HepG2 (cell line): ENCODE measurements around the gene PPP1R15B. TPM values are rescaled to one million over a fixed set of nuclear protein-coding genes. Genes with fewer than 3 reads are reported as not detected.

Experiments used
- ATAC-seq: fragments of 200-7000 bp; cut with Tn5 transposase; 3 replicates; pipeline ENCODE4 v1.9.1; 2020; ENCODE audit warnings: mild to moderate bottlenecking, moderate library complexity
- BruUV-seq: library from RNA; stranded (reverse); fragments of 400-500 nt; replicated peaks from 2 replicates; lab custom pipeline; 2021; lab: Mats Ljungman, UMichigan
- CTCF ChIA-PET: fragments of 300-600 bp; formaldehyde crosslinking; extraction: SDS; loops from one replicate; lab custom pipeline; 2021; ENCODE audit warnings: low total read pairs, inconsistent platforms, low intra/inter-chr PET ratio; lab: Yijun Ruan, JAX
- POLR2A ChIA-PET: fragments of 350-600 bp; sonication (Branson Sonifier 250); formaldehyde crosslinking; loops from one replicate; lab custom pipeline; 2020; ENCODE audit warnings: antibody characterized with exemption, inconsistent platforms; lab: Yijun Ruan, JAX
- DNase-seq: peaks from one replicate; pipeline ENCODE4 v3.0.0-alpha.2; 2015; ENCODE audit warnings: low spot score
- FAIRE-seq: peaks from 3 replicates; lab custom pipeline; 2011; peaks lifted over from hg19 to GRCh38; lab: Jason Lieb, UNC
- H2AFZ ChIP-seq: one replicate; pipeline ENCODE4 v1.6.1; 2011; ENCODE audit warnings: low read length, inconsistent platforms
- H3K27ac ChIP-seq: fragments of 300-600 bp; 3 replicates; pipeline ENCODE4 v1.8.0; 2011; ENCODE audit warnings: mixed run types, mild to moderate bottlenecking, mixed read lengths, low read length, inconsistent platforms; ENCODE audit not compliant: insufficient read depth; ENCODE audit errors: extremely low read length
- H3K27me3 ChIP-seq, 2 experiments: fragments of 200-600 bp in 1 of 2; 2 replicates in 1 of 2; 3 replicates in 1 of 2; pipeline versions ENCODE4 v1.6.0 to v1.8.0; 2011; ENCODE audit warnings: low read length in 2 of 2, mild to moderate bottlenecking in 2 of 2, moderate library complexity in 2 of 2, inconsistent platforms in 1 of 2; ENCODE audit not compliant: insufficient read depth in 2 of 2, control insufficient read depth in 1 of 2
- H3K36me3 ChIP-seq, 2 experiments: fragments of 200-600 bp in 1 of 2; replicated peaks in 1 of 2; 2 replicates in 1 of 2; 3 replicates in 1 of 2; pipeline versions ENCODE4 v1.5.1 to v1.8.0; 2011; ENCODE audit warnings: low read length in 2 of 2, inconsistent platforms in 1 of 2; ENCODE audit not compliant: insufficient read depth in 2 of 2, control insufficient read depth in 1 of 2
- H3K4me1 ChIP-seq: 2 replicates; pipeline ENCODE4 v1.5.1; 2012; ENCODE audit warnings: low read length, inconsistent platforms; ENCODE audit not compliant: insufficient read depth
- H3K4me2 ChIP-seq: 2 replicates; pipeline ENCODE4 v1.6.0; 2011; ENCODE audit warnings: low read depth, low read length, inconsistent platforms
- H3K4me3 ChIP-seq, 3 experiments: fragments of 200-600 bp in 1 of 3; sonication (generic), shearing (Covaris generic) in 1 of 3; replicated peaks in 1 of 3; 2 replicates each; pipeline ENCODE4 v1.5.1; 2011 to 2016; ENCODE audit warnings: low read length in 3 of 3, inconsistent platforms in 2 of 3, low read depth in 2 of 3, mild to moderate bottlenecking in 2 of 3, control low read depth in 1 of 3, mixed read lengths in 1 of 3; ENCODE audit not compliant: insufficient read depth in 1 of 3
- H3K79me2 ChIP-seq: one replicate; pipeline ENCODE4 v1.6.1; 2011; ENCODE audit warnings: low read length, inconsistent platforms; ENCODE audit not compliant: insufficient read depth
- H3K9ac ChIP-seq: 2 replicates; pipeline ENCODE4 v1.6.0; 2011; ENCODE audit warnings: mild to moderate bottlenecking, low read depth, low read length, inconsistent platforms; ENCODE audit not compliant: insufficient read depth
- H3K9me3 ChIP-seq: 2 replicates; pipeline ENCODE4 v1.5.1; 2012; ENCODE audit warnings: mild to moderate bottlenecking, low read length
- H4K20me1 ChIP-seq: 2 replicates; pipeline ENCODE4 v1.6.0; 2011; ENCODE audit warnings: inconsistent platforms, mild to moderate bottlenecking, low read length, moderate library complexity; ENCODE audit not compliant: insufficient read depth
- GATA4 ChIP-seq: sonication (generic); IDR thresholded peaks from 2 replicates; pipeline ENCODE4 v1.6.1; 2016; ENCODE audit warnings: antibody characterized with exemption, low read depth, borderline replicate concordance
- GPN1 ChIP-seq: sonication (generic); formaldehyde crosslinking; IDR thresholded peaks from 2 replicates; pipeline ENCODE4 v1.5.1; 2020; ENCODE audit warnings: missing genetic modification reagents, borderline replicate concordance
- IRX3 ChIP-seq: sonication (generic); formaldehyde crosslinking; IDR thresholded peaks from 2 replicates; pipeline ENCODE4 v1.8.1; 2023; ENCODE audit warnings: mild to moderate bottlenecking, low read depth, missing genetic modification reagents, borderline replicate concordance
- KLF9 ChIP-seq: IDR thresholded peaks from 2 replicates; pipeline ENCODE4 v1.6.1; 2016; ENCODE audit warnings: low read depth
- MAF1 ChIP-seq: sonication (generic); formaldehyde crosslinking; IDR thresholded peaks from 2 replicates; pipeline ENCODE4 v1.5.0; 2020; ENCODE audit warnings: missing genetic modification reagents, borderline replicate concordance
- NFE2 ChIP-seq: sonication (generic); formaldehyde crosslinking; IDR thresholded peaks from 2 replicates; pipeline ENCODE4 v1.4.0; 2020; ENCODE audit warnings: missing genetic modification reagents
- PHB2 ChIP-seq: fragments of 450-650 bp; IDR thresholded peaks from 2 replicates; pipeline ENCODE4 v1.6.1; 2018; ENCODE audit not compliant: partially characterized antibody
- POLR2G ChIP-seq: fragments of 200-400 bp; formaldehyde crosslinking; IDR thresholded peaks from 2 replicates; pipeline ENCODE4 v1.6.1; 2018; ENCODE audit warnings: mild to moderate bottlenecking, low read depth, low read length, moderate library complexity
- PPARG ChIP-seq: conservative IDR thresholded peaks from 2 replicates; pipeline ENCODE4 v1.6.1; 2016; ENCODE audit warnings: missing biosample characterization, missing genetic modification reagents
- SPEN ChIP-seq: sonication (generic); formaldehyde crosslinking; IDR thresholded peaks from 2 replicates; pipeline ENCODE4 v1.5.1; 2020; ENCODE audit warnings: low read depth, mild to moderate bottlenecking, missing genetic modification reagents
- ZBTB46 ChIP-seq: sonication (generic); formaldehyde crosslinking; IDR thresholded peaks from 2 replicates; pipeline ENCODE4 v1.4.0; 2020; ENCODE audit warnings: mild to moderate bottlenecking, missing genetic modification reagents, borderline replicate concordance
- ZGPAT ChIP-seq: IDR thresholded peaks from 2 replicates; pipeline ENCODE4 v1.6.1; 2016; ENCODE audit warnings: mild to moderate bottlenecking
- ZNF263 ChIP-seq: sonication (generic); formaldehyde crosslinking; IDR thresholded peaks from 2 replicates; pipeline ENCODE4 v1.4.0; 2020; ENCODE audit warnings: missing genetic modification reagents
- ZNF331 ChIP-seq: sonication (generic); formaldehyde crosslinking; IDR thresholded peaks from 2 replicates; pipeline ENCODE4 v1.4.0; 2020; ENCODE audit warnings: missing genetic modification reagents
- ZNF468 ChIP-seq: sonication (generic); formaldehyde crosslinking; IDR thresholded peaks from 2 replicates; pipeline ENCODE4 v1.8.0; 2022; ENCODE audit warnings: mild to moderate bottlenecking, moderate library complexity, missing genetic modification reagents
- ZNF546 ChIP-seq: sonication (generic); formaldehyde crosslinking; conservative IDR thresholded peaks from 2 replicates; pipeline ENCODE4 v1.8.1; 2023; ENCODE audit warnings: mild to moderate bottlenecking, missing genetic modification reagents
- ZSCAN25 ChIP-seq: sonication (generic); formaldehyde crosslinking; IDR thresholded peaks from 2 replicates; pipeline ENCODE4 v1.8.0; 2022; ENCODE audit warnings: mild to moderate bottlenecking, missing genetic modification reagents
- WGBS: methylation state at CpG from one replicate; pipeline ENCODE4 v1.1.6; 2017; ENCODE audit warnings: low lambda C conversion rate; 5-methylcytosine and 5-hydroxymethylcytosine counted together
- in situ Hi-C: cut with HindIII; loops from 2 replicates; pipeline ENCODE4 v1.10.0; 2017; ENCODE audit warnings: low pct_unique_long_range_greater_than_20kb; ENCODE audit not compliant: extremely low pct_ligation_motif_present
- intact Hi-C: fragments of 100-400 bp; cut with micrococcal nuclease; formaldehyde crosslinking; loops from one replicate; pipeline ENCODE4 v1.10.0; 2022; ENCODE audit not compliant: unreplicated experiment
- polyA plus RNA-seq, 8 experiments: library from polyadenylated mRNA; depleted of rRNA in 3 of 8; stranded (reverse) in 7 of 8; unstranded in 1 of 8; fragments of >200 nt; fragmentation: Illumina TruSeq in 4 of 8; extraction: Trizol in 4 of 8; gene quantifications; 2 replicates each; pipeline versions ENCODE4 v1.2.1 to v1.2.3, GENCODE V29; 2011 to 2016; ENCODE audit warnings: low read depth in 4 of 8, missing spikeins in 1 of 8, mixed read lengths in 1 of 8; ENCODE audit not compliant: insufficient read depth in 1 of 8
- total RNA-seq, 5 experiments: library from RNA; depleted of rRNA; stranded (reverse); fragments of >200 nt; fragmentation: Illumina TruSeq; extraction: Trizol; gene quantifications; 2 replicates each; pipeline ENCODE4 v1.2.3, GENCODE V29; 2016; ENCODE audit warnings: low read depth in 1 of 5
- TF ChIP-seq, protein P1 (sequence below): sonication (generic); formaldehyde crosslinking; IDR thresholded peaks from 2 replicates; pipeline ENCODE4 v1.4.0; 2020; ENCODE audit warnings: mild to moderate bottlenecking, missing genetic modification reagents
- TF ChIP-seq, protein P2 (sequence below): sonication (generic); formaldehyde crosslinking; IDR thresholded peaks from 2 replicates; pipeline ENCODE4 v1.8.1; 2023; ENCODE audit warnings: mild to moderate bottlenecking, moderate library complexity, missing genetic modification reagents

The PPP1R15B gene
- total and polyA plus RNA-seq, 2 of the 13 experiments (the other 11 are each of a cell fraction or from before 2014, with no cell fraction given): 13.4 to 23.8 TPM

GRCh38 chr1:204460346-204460745 lies 48.7 kb upstream of the PPP1R15B start:
- Histone ChIP-seq H3K4me1 (no peaks in the 10 kb centered on the region), H3K27ac (no peak overlapping the region), H3K79me2 (no peaks in the 10 kb centered on the region), H3K36me3 (peaks cover 4 to 7% of the 10 kb centered on the region in 2 experiments; a peak in 3 of 5 replicates), H2AFZ (no peak overlapping the region), H3K27me3 (no peaks in the 10 kb centered on the region), H3K4me2 (no peak overlapping the region), H4K20me1 (no peaks in the 10 kb centered on the region), H3K9ac (no peak overlapping the region), H3K9me3 (no peaks in the 10 kb centered on the region), H3K4me3 (no peak overlapping the region)
- 94% methylated on average over 7 of the region's 8 CpGs for WGBS
- BruUV-seq: no TSS peak
- ChIA-PET CTCF (no interaction called here), POLR2A (no interaction called here)
- in situ Hi-C loops (no loop called here), intact Hi-C loops (no loop called here)
- no peak for ATAC-seq
- no peak for TF ChIP-seq ZNF331
- no peak for TF ChIP-seq ZNF263 (CRISPR knock-in tag)
- no peak for TF ChIP-seq SPEN (CRISPR knock-in tag)
- TF ChIP-seq PPARG (CRISPR knock-in tag): no peak
- no peak for TF ChIP-seq ZBTB46 (CRISPR knock-in tag)
- TF ChIP-seq IRX3 (CRISPR knock-in tag): no peak
- no peak for TF ChIP-seq PHB2
- TF ChIP-seq GPN1 (CRISPR knock-in tag): no peak
- no peak for TF ChIP-seq ZSCAN25 (CRISPR knock-in tag)
- no peak for TF ChIP-seq GATA4
- no peak for TF ChIP-seq KLF9 (CRISPR knock-in tag)
- TF ChIP-seq MAF1: no peak
- TF ChIP-seq NFE2 (CRISPR knock-in tag): no peak
- TF ChIP-seq, protein P1, sequence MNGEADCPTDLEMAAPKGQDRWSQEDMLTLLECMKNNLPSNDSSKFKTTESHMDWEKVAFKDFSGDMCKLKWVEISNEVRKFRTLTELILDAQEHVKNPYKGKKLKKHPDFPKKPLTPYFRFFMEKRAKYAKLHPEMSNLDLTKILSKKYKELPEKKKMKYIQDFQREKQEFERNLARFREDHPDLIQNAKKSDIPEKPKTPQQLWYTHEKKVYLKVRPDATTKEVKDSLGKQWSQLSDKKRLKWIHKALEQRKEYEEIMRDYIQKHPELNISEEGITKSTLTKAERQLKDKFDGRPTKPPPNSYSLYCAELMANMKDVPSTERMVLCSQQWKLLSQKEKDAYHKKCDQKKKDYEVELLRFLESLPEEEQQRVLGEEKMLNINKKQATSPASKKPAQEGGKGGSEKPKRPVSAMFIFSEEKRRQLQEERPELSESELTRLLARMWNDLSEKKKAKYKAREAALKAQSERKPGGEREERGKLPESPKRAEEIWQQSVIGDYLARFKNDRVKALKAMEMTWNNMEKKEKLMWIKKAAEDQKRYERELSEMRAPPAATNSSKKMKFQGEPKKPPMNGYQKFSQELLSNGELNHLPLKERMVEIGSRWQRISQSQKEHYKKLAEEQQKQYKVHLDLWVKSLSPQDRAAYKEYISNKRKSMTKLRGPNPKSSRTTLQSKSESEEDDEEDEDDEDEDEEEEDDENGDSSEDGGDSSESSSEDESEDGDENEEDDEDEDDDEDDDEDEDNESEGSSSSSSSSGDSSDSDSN (CRISPR knock-in tag): no peak
- TF ChIP-seq POLR2G: no peak
- no peak for TF ChIP-seq ZGPAT
- TF ChIP-seq ZNF546 (CRISPR knock-in tag): no peak
- TF ChIP-seq, protein P2, sequence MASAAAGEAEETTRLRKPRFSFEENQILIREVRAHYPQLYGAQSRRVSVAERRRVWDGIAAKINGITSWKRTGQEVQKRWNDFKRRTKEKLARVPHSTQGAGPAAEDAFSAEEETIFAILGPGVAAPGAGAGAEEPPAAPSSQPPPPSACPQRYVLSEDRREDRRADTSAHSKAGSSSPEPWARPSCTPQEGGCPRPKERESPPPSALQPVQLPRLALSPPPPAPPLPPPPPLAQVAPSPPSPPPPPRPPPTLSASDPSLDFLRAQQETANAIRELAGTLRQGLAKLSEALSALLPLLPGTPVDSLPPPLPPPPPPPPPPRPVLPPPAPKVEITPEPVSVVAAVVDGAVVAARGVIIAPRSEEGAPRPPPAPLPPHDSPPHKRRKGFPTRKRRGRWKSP (CRISPR knock-in tag): no peak
- TF ChIP-seq ZNF468 (CRISPR knock-in tag): no peak
- no peak for FAIRE-seq
- DNase-seq: no peak
